GM04503 (cell line): Measurements from ENCODE around the gene MNT.

Source experiments
- DNase-seq: peaks from one replicate; pipeline ENCODE4 v3.0.0-alpha.2; 2012; ENCODE audit warnings: low read depth

Gene MNT

DNA sequence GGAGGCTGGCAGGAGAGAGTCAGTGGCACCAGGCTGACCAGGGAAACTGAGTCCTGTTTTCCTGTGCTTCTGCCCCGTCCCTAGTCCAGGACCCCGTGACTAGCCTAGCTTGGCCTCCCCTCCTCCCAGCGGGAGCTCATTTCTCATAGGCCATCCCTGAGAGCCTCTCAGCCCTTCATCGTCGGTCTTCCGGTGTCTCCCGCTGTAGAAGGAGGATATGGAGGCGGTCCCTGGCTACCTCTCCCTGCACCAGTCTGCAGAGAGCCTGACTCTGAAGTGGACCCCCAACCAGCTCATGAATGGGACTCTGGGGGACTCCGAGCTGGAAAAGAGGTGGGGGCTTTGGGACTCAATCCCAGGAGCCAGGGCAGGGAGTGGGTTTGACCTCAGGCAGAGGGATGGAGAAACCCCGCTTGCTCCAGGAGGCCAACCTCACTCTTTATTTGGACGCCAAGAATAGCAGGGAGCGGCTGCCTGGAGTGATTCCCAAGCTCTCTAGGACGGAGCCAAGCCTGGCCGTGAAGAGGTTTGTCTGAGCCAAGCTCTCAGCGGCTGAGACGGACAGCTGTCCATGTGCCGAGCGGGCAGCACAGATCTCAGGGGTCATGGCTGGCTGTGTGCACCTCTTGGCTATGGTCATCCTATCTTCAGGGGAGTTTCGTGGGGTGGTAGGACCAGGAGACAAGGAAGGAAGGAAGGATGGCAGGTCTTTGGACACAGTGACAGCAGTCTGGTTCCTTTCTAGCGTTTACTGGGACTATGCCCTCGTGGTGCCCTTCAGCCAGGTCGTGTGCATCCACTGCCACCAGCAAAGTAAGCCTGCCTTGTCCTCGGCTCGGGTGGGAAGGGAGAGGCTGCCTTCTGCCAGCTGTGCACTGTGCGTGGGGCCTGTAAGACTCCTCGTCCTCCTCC is 36.8 kb downstream of the MNT start:
- no peak for DNase-seq

DNA sequence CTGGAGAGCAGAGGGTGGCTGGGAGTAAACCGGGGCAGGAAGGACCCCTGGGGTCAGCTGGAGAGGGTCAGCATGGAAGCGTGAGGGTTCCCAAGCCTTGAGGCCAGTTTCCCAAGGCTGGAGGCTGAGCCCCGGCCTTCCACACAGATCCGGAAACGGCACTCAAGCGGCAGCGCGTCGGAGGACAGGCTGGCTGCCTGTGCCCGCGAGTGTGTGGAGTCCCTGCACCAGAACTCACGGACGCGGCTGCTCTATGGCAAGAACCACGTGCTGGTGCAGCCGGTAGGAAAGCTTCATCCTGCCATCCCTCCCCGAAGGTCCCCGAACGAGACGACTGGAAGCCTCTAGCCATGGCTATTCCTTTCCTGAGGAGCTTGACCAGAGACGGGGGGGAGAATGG is 37.5 kb downstream of the MNT start:
- DNase-seq = no peak

DNA sequence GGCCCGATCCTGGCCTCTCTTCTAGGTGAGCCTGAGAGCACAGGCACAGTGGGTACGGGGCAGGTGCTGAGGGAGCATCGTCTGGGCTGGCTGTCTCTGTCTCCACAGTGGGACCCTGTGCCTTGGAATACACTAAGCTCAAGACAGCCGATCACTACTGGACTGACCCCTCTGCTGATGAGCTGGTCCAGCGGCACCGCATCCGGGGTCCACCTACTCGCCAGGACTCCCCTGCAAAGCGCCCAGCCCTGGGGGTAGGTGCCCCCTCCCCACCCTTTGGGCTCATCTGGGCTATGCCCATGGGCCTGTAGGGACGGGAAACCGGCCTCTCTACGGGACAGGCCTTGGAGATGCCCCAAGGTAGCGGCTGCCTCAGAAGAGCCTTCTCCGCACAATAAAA is 38.0 kb downstream of the MNT start:
- DNase-seq = no peak

DNA sequence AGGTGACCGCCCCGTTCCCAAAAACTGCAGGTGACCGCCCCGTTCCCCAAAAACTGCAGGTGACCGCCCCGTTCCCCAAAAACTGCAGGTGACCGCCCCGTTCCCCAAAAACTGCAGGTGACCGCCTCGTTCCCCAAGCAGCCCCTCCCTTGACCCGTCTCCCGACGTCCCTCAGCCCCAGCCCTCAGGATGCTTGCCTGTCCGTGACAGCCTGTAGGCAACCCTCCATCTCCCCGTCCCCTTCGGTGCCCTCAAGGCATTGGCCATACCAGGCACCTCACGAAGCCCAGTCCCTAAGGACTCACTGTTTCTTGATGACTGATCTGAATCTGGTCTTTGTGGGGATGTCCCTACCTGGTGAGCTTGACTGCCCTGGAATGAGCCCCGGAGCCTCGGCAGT is 38.4 kb downstream of the MNT start:
- DNase-seq = no peak

DNA sequence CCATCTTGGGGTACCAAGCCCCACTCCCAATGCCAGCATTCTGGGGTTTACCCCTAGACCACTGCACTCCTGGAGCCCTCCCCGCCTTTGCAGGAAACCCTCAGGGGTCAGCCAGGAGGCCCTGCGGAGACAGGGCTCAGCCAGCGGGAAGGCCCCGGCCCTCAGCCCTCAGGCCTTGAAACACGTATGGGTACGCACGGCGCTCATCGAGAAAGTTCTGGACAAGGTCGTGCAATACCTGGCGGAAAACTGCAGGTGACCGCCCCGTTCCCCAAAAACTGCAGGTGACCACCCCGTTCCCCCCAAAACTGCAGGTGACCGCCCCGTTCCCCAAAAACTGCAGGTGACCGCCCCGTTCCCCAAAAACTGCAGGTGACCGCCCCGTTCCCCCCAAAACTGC is 38.8 kb downstream of the MNT start:
- no peak for DNase-seq

DNA sequence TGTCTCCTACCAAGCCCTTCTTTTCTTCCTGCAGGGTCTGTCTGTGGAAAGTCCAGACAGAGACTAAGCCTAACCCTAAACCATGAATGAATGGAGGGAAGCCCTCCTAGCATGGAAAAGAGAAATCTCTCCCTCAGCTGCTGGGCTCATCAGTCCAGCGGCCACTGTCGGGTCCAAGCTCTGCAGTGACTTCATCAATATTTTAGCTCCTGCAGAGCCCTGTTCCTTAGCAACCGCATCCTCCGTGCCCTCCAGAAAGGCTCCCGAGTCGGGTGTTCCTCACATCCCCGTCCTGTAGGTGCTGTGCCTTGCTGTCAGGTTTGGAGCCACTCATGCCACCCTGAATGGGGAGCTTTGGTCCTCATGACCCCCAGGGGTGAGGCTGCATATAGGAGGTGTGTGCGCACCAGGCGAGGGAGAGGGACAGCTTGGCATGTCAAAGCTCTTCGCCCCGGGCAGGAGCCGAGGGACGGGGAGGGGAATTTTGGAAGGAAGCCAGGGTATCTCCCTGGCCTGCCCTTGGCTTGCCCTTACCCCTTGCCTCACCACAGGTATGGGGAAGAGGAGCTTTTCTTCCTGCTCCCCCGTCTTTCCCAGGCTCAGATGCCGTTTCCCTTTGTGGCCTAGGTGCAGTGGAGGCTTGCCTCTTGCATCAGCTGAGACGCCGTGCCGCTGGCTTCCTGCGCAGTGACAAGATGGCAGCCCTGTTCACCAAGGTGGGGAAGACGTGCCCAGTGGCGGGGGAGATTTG is 39.7 kb downstream of the MNT start:
- no peak for DNase-seq

DNA sequence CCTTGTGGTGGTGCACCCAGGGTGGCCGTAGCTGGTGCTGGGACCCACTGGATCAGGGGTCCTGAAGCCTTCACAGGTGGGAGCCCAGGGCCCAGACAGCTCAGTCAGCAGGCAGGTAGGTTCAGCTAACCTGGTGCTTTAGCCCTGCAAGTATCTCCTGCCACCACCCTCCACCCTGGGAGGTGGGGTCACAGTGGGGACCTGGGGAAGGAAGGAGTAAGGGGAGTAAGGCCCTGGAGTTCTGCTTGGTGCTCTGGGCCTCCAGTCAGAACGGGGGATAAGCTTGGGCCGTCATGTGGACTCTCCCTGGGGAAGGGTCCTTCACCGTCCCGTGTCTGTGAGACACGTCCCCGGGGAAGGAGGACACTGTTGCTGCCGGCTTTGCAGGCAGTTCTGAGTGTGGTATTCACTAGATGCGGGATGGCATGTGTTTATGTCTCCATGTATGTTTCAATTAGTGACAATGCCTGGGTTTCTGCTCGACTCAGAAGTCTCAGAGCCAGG is 42.9 kb downstream of the MNT start:
- DNase-seq = no peak

DNA sequence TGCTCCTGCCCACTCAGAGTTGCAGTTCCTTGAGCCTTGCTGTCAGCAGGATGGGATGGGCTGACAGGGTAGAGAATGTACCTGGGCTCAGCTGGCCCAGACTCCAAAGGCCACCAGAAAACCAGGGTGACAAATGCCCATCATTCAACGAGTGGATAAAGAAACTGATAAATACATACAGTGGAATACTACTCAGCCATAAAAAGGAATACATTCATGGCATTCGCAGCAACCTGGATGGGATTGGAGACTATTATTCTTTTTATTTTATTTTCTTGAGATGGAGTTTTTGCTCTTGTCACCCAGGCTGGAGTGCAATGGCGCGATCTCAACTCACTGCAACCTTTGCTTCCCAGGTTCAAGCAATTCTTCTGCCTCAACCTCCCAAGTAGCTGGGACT is 43.6 kb downstream of the MNT start:
- DNase-seq = no peak

DNA sequence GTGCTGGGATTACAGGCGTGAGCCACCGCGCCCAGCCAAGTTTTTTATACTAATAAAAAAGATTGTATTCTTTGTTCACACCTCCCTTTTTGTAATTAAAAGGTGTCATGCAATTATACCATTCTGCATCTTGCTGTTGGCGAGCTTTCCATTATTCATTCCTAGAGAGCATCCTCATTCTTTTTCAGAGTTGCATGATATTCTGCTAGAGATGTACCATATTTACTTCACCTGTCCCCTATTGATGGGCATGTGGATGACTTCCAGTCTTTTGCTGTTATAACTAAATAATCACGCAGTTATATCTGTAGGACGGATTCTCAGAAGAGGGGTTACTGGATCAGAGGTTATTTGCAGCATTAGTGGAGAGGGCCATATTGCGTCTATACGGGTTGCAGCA is 46.5 kb downstream of the MNT start:
- no peak for DNase-seq

DNA sequence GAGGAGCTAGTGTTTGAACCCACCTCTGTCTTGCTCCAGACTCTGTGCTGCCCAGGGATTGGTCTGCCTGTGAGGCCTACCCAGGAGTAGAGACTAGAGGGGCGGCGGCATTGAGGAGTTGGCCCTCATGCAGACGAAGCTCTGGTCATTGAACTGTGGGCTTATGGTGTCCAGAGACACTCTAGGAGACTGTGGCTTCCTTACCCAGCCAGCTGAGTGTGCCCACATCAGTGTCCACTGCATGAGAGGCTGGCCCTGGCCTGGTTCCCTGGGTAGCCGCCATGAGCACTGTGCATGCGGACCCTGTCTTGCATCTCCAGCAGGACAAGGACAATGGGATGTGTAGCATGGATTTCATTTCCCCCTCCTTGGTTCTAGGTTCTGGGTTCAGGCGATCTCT is 49.6 kb downstream of the MNT start:
- no peak for DNase-seq

DNA sequence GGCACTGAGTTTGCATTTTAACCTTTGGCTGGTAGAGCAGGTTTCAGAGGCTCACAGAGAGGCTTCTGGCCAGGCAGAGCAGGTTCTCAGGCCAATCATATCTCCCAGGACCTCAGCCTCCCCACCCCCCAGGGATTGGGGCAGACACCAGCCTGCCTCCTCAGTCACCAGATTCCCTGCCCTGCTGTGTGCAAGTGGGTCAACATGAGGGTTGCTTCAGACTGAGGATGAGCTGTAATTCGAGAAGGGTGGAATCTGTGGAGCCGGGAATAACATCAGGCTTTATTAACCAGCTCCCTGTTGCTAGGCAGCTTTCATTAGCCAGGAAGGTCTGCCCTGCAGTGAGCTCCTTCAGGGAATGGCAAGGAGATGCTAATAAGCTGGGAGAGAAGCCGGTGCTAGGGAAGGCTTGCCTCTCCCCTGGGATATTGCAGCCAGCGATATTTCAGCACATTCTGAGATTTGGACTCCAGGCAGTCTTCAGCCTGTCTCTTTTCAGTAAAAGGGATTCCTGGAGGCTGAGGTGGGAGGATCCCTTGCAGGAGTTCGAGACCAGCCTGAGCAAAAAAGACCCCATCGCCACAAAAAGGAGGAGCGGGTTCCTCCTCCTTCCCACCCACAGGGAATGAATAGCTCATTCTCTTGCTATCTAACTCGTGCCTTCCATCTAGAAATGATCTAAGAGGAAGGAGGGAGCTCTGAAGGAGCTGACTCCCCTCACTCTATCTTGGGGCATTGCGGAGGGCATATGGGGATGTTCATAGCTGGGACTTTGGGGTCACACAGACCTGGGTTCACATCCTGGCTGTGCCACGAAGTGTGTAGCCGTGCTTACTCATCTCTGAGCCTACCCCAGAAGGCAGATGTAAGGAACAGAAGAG is 52.8 kb downstream of the MNT start:
- DNase-seq = peak; percentile 85

DNA sequence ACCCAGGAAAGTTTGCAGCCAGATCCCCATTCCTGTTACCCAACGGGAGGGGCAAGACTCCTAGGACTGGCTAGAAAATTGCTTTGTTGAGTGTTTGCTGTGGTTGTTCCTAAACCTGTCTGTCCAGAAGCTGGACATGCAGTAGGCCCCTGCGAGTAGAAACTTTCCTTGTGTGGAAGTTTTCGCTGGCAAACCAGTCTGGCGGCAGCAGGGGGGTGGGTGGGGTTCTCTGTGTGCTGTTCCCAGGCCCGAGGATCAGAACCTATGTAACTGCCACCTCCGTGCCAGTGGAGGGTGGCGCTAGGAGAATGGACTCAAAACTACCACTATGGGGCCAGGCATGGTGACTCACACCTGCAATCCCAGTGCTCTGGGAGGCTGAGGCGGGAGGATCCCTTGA is 54.4 kb downstream of the MNT start:
- no peak for DNase-seq

DNA sequence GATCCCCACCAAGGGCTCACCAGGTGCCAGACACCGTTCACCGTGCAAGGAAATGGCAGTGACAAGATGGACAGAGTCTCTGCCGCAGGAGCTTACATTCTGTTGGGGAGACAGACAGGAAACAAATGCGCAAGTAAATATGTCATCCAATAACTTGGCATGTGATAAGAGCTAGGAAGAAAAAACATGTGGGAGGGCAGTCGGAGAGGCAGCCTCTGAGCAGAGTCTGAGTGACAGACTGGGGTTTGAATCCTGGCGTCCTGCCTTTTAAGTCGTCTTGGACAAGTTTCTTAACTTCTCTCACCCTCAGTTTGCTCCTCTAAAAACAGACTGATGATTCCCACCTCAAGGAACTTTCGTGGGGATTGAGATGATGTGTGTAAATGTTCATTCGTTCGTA is 56.3 kb downstream of the MNT start:
- no peak for DNase-seq

DNA sequence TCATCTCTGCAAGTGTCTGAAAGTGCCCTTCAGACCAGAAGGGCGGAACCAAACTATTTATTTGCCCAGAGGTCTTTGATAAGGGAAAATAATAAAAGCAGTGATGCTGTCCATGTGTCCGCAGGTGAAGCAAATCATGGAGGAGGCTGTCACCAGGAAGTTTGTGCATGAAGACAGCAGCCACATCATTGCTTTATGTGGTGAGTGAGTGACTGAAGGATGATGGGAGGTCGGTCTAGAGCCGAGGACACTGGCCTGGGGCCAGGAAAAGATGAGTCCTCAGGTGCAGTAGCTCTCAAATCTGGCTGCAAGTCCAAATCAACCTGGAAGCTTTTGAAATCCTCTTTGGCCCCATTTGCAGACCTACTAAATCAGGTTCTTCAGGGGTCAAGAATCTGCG is 57.4 kb downstream of the MNT start:
- no peak for DNase-seq

DNA sequence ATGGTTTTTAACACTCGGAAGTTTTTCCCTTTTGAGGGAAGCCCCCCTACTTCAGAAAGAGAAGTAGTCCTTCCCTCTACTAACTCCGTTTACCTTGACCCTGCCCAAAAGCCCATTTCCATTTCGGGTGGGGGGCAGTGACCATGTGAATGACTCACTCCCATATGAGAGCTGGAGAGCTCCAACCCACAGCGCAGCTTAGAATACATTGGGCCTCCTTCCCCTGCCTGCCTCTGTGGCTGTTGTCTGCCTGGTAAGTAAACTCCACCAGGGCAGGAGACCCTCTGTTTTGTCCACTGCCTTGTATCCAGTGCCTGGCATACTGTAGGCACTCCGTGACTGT is 62.6 kb downstream of the MNT start:
- DNase-seq = no peak

DNA sequence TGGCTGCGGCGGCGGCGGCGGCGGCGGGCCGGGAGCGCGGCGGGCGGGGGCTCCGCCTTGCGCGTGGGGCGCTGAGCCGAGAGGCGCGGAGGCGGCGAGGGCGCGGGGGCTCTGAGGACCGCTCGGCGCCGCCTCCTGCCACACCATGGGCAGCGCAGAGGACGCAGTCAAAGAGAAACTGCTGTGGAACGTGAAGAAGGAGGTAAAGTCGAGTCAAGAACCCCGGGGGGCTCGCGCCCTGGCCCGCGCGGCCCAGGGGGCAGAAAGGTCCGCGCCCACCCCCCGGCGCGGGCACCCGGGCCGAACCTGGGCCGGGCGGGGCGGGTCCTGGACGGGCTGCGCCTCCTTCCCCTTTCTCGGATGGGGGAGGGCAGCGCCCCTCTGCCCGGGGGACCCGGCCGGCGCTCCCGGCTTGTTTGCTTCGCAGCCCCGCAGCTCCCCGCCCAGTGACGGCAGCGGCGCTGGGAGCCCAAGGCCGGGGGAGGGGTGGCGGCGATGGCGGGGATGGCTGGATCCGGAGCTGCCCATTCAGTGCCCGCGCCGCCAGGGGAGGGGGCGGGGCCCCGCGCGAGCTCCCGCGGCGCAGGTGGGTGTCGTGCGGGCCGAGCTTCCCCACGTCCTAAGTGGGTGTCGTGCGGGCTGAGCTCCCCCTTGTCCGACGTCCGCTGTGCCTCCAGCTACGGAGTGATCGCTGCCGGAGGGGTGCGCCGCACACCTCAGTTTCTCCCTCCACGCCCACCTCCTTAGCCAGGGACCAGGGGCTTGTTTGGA is 63.1 kb downstream of the MNT start:
- DNase-seq = no peak

DNA sequence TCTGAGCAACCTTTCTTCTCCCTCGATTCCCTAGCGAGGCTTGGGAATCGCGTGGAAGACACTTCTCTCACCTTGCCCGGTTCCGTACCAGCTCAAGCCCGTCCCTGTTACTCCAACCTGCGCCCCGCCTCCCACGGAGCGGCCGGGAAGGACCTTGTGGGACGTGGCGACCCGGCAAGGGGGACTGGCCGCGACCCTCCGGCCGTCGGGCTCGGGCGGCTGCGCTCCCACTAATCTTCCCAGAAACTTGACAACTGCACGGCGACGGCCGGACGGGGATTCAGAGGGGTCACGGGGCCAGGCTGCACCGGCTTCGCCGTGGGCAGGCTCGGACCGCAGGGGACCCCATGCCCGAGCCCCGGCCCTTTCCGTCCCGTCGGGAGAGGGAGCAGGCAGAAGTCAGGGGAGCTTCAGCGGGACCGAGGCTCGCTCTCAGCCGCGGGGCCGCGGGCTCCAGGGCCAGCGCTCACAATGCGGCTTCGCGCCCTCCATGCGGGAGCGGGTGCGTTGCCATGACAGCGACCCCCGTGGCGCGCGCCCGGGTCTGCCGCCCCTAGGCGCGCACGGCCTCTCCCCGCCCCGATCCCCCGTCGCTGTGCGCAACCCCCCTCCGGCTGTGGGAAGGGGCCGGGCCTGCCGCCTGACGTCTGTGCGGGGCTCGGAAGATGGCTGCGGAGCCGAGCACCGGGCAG is 63.9 kb downstream of the MNT start, which contains the start of gene SGSM2:
TSS of gene SGSM2 (plus strand) at position 650 of the 692 bp plus-strand sequence. CDS start 188 bp downstream, outside the sequence.
- DNase-seq = no peak

DNA sequence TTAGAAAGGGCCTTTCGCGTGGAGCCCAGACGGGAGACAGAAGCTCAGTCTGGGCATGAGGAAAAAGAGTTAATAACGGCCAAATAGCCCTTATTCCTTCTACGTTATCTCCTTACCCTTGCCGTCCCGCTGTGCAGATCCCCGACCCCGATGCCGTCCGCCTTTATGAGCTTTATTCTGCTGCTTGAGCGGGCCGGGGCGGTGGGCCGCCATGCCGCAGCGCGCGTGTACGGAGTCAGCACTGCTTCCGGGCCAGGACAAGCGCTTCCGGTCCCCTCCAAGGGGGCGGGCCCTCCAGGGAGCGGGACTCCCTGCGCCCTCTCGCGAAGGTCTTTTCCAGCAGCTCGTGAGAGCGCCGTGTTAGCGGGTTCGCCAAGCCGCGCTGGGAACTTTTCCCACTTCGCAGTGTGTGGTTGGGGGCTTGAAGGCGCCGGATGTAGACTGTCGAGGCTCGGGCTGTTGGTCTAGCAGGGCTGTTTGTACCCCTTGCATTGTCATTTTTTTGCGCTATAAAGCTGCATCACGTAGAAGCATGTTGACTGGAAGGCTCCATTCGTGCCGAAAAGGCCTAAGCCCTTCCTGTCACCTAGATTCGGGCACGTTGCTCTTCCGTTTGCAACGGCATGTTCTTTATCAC is 64.5 kb downstream of the MNT start, which contains the start of gene TSR1:
TSS of gene TSR1 (minus strand) at position 243 of the 637 bp plus-strand sequence. CDS start at position 213, 30 bp downstream.
- peak; percentile 53 for DNase-seq

DNA sequence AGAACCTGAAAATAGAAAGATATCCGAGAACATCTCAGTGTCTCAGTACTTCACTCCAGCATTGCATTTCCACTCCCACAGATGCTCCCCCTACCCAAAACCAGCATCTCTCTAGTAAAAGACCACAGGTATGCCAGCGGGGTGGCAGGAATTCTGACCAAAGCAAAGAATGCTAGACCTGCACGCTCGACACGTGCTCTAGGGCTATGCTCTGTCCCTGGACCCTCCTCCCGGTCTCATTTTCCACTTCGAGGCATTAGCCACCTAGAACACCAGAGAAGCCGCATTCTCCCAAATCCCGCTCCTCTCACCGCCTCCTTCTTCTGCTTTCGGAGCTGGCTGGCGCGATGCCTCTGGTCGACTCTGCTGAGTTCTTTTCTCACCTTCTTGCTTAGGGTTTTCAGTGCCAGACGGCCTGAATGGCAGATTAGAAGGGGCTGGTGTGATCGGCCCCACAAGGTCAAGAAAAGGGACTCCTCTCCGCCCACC is 65.1 kb downstream of the MNT start:
- no peak for DNase-seq
